Measurements from ENCODE around the gene AP2A1. TPM values are rescaled to one million over a fixed set of nuclear protein-coding genes. Genes with fewer than 3 reads are reported as not detected.
A peak's percentile ranks its signal among the peaks of the same experiment; 100 is the strongest.

AP2A1 gene
- total RNA-seq, 1 donor from 2014 or later = 168 TPM

DNA sequence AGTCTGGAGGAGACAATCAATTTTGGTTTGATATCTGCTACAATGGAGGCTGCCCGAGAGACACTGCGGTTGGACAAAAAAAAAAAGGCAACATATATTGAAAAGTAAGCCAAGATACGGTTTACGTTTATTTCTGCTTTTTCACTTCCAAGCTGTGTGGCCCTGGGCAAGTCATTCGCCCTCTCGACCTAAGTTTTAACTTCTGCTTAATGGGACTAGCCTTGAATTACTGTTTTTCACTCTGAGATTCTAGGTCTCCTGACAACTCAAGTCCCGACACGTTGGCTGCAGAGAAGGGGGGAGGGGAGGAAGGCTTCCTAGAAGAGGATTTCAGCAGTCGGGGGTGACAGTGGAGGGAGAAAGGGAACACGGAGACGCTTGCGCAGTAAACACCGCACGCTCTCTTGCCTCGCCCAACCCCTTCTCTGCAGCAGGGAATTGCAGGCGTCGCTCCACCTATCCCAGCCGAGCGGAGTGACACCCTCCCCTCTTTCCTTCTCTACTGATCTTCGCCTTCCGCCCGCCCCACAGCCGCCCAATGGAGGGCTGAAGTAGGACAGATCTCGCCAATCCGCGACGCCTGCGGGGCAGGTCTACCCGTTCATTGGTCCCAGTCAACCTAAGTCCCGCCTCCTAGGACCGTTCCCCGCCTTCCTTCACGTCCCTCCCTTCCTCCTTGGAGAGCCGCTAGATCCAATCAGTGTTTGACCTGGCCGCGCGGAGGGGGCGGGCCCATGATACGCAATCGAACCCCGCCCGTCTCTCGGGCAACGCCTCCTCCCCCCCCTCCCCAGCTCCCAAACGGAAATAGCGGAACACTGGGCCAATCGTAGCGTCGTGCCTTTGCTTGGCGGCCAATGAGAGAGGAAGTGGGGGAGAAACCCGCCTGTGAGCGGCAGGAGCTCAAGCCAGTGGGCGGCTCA is 533 bp upstream of the AP2A1 start:
- Histone ChIP-seq H3K4me2 (ENCODE audit: low read length) (peak overlapping the region; percentile 84), H3K9me3 (ENCODE audit: insufficient read depth, low read depth, low read length) (no peaks in the 10 kb centered on the region), H4K20me1 (ENCODE audit: insufficient read depth, low read length) (peaks cover 40% of the 10 kb centered on the region), H2AFZ (ENCODE audit: low read depth, low read length) (peak overlapping the region; percentile 76), H3K27me3 (ENCODE audit: insufficient read depth, low read length) (no peaks in the 10 kb centered on the region), H3K4me3 (ENCODE audit: insufficient read depth, low read depth, low read length) (peak overlapping the region; percentile 48), H3K79me2 (ENCODE audit: insufficient read depth, low read length) (peaks cover 43% of the 10 kb centered on the region), H3K36me3 (ENCODE audit: insufficient read depth, low read length) (peaks cover 3% of the 10 kb centered on the region), H3K4me1 (ENCODE audit: insufficient read depth, low read length) (peaks cover 23% of the 10 kb centered on the region), H3K27ac (ENCODE audit: low read depth, low read length) (peak overlapping the region; percentile 80), H3K9ac (ENCODE audit: low read length) (peak overlapping the region; percentile 66)
- FAIRE-seq (peak; percentile 94), DNase-seq (ENCODE audit: low read depth) (peak; percentile 99)
- no peaks in the 10 kb centered on the region for H3K27me3 Mint-ChIP-seq (ENCODE audit: low read depth, unreplicated experiment)
- H3K4me1 Mint-ChIP-seq (ENCODE audit: low read depth, unreplicated experiment) = peaks cover 20% of the 10 kb centered on the region
- H3K36me3 Mint-ChIP-seq (ENCODE audit: low read depth, unreplicated experiment) = peaks cover 1% of the 10 kb centered on the region
- peaks cover 2% of the 10 kb centered on the region for H3K9me3 Mint-ChIP-seq (ENCODE audit: unreplicated experiment)
- TF ChIP-seq, protein P1, sequence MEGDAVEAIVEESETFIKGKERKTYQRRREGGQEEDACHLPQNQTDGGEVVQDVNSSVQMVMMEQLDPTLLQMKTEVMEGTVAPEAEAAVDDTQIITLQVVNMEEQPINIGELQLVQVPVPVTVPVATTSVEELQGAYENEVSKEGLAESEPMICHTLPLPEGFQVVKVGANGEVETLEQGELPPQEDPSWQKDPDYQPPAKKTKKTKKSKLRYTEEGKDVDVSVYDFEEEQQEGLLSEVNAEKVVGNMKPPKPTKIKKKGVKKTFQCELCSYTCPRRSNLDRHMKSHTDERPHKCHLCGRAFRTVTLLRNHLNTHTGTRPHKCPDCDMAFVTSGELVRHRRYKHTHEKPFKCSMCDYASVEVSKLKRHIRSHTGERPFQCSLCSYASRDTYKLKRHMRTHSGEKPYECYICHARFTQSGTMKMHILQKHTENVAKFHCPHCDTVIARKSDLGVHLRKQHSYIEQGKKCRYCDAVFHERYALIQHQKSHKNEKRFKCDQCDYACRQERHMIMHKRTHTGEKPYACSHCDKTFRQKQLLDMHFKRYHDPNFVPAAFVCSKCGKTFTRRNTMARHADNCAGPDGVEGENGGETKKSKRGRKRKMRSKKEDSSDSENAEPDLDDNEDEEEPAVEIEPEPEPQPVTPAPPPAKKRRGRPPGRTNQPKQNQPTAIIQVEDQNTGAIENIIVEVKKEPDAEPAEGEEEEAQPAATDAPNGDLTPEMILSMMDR (IDR thresholded peaks at IDR 0.05; ENCODE audit: insufficient read depth, low read depth, low read length) = no peak
- TF ChIP-seq EZH2 (IDR thresholded peaks at IDR 0.05; ENCODE audit: insufficient read depth, low read length) = no peak
- peak overlapping the region; percentile 86 for H3K4me3 Mint-ChIP-seq (ENCODE audit: unreplicated experiment)
- peak overlapping the region; percentile 99 for H3K27ac Mint-ChIP-seq (ENCODE audit: unreplicated experiment)

DNA sequence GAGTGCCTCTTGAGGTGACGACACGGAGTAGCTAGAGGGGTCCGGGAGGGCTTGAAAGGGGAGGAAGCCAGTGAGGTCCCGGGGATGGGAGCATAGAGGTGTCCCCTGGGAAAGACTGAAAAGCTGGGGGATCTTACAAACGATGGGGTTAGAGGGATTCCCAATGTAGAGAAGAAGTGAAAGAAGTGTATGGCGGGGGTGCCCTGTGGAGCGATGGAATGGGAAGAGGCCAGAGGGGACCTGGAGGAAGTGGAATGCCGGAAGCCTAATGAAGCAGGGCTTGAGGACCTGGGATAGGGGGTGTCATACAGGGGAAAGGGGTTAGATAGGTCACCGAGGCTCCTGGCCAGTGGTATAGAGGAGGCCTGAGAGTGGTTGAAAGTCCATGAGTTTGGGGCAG is 580 bp downstream of the AP2A1 start:
- no peak for FAIRE-seq
- H3K36me3 Mint-ChIP-seq (ENCODE audit: low read depth, unreplicated experiment) = peaks cover 1% of the 10 kb centered on the region
- peak overlapping the region; percentile 98 for H3K4me3 Mint-ChIP-seq (ENCODE audit: unreplicated experiment)
- Histone ChIP-seq H3K9me3 (ENCODE audit: insufficient read depth, low read depth, low read length) (no peaks in the 10 kb centered on the region), H3K27me3 (ENCODE audit: insufficient read depth, low read length) (no peaks in the 10 kb centered on the region), H3K4me1 (ENCODE audit: insufficient read depth, low read length) (peaks cover 21% of the 10 kb centered on the region), H4K20me1 (ENCODE audit: insufficient read depth, low read length) (peaks cover 46% of the 10 kb centered on the region), H3K79me2 (ENCODE audit: insufficient read depth, low read length) (peaks cover 51% of the 10 kb centered on the region), H3K27ac (ENCODE audit: low read depth, low read length) (peak overlapping the region; percentile 64), H3K9ac (ENCODE audit: low read length) (peak overlapping the region; percentile 93), H3K4me3 (ENCODE audit: insufficient read depth, low read depth, low read length) (peak overlapping the region; percentile 86), H3K36me3 (ENCODE audit: insufficient read depth, low read length) (peaks cover 3% of the 10 kb centered on the region), H3K4me2 (ENCODE audit: low read length) (peak overlapping the region; percentile 100), H2AFZ (ENCODE audit: low read depth, low read length) (peak overlapping the region; percentile 89)
- H3K27me3 Mint-ChIP-seq (ENCODE audit: low read depth, unreplicated experiment) = no peaks in the 10 kb centered on the region
- H3K9me3 Mint-ChIP-seq (ENCODE audit: unreplicated experiment) = peaks cover 2% of the 10 kb centered on the region
- peak overlapping the region; percentile 92 for H3K27ac Mint-ChIP-seq (ENCODE audit: unreplicated experiment)
- DNase-seq (ENCODE audit: low read depth) = no peak
- TF ChIP-seq, protein P1 (IDR thresholded peaks at IDR 0.05; ENCODE audit: insufficient read depth, low read depth, low read length) = no peak
- no peak for TF ChIP-seq EZH2 (IDR thresholded peaks at IDR 0.05; ENCODE audit: insufficient read depth, low read length)
- H3K4me1 Mint-ChIP-seq (ENCODE audit: low read depth, unreplicated experiment) = peaks cover 20% of the 10 kb centered on the region

Data from astrocyte (in vitro differentiated cells and primary cell).